HepG2 (cell line): ENCODE measurements around the gene IRF3. TPM values are rescaled to one million over a fixed set of nuclear protein-coding genes. Genes with fewer than 3 reads are reported as not detected.

ENCODE experiments used
- ATAC-seq: fragments of 200-7000 bp; cut with Tn5 transposase; 3 replicates; pipeline ENCODE4 v1.9.1; 2020; ENCODE audit warnings: mild to moderate bottlenecking, moderate library complexity
- BruUV-seq: library from RNA; stranded (reverse); fragments of 400-500 nt; replicated peaks from 2 replicates; lab custom pipeline; 2021; lab: Mats Ljungman, UMichigan
- CTCF ChIA-PET: fragments of 300-600 bp; formaldehyde crosslinking; extraction: SDS; loops from one replicate; lab custom pipeline; 2021; ENCODE audit warnings: low total read pairs, inconsistent platforms, low intra/inter-chr PET ratio; lab: Yijun Ruan, JAX
- POLR2A ChIA-PET: fragments of 350-600 bp; sonication (Branson Sonifier 250); formaldehyde crosslinking; loops from one replicate; lab custom pipeline; 2020; ENCODE audit warnings: antibody characterized with exemption, inconsistent platforms; lab: Yijun Ruan, JAX
- DNase-seq: peaks from one replicate; pipeline ENCODE4 v3.0.0-alpha.2; 2015; ENCODE audit warnings: low spot score
- FAIRE-seq: peaks from 3 replicates; lab custom pipeline; 2011; peaks lifted over from hg19 to GRCh38; lab: Jason Lieb, UNC
- H2AFZ ChIP-seq: one replicate; pipeline ENCODE4 v1.6.1; 2011; ENCODE audit warnings: low read length, inconsistent platforms
- H3K27ac ChIP-seq: fragments of 300-600 bp; 3 replicates; pipeline ENCODE4 v1.8.0; 2011; ENCODE audit warnings: mixed run types, mild to moderate bottlenecking, mixed read lengths, low read length, inconsistent platforms; ENCODE audit not compliant: insufficient read depth; ENCODE audit errors: extremely low read length
- H3K27me3 ChIP-seq, 2 experiments: fragments of 200-600 bp in 1 of 2; 2 replicates in 1 of 2; 3 replicates in 1 of 2; pipeline versions ENCODE4 v1.6.0 to v1.8.0; 2011; ENCODE audit warnings: low read length in 2 of 2, mild to moderate bottlenecking in 2 of 2, moderate library complexity in 2 of 2, inconsistent platforms in 1 of 2; ENCODE audit not compliant: insufficient read depth in 2 of 2, control insufficient read depth in 1 of 2
- H3K36me3 ChIP-seq, 2 experiments: fragments of 200-600 bp in 1 of 2; replicated peaks in 1 of 2; 2 replicates in 1 of 2; 3 replicates in 1 of 2; pipeline versions ENCODE4 v1.5.1 to v1.8.0; 2011; ENCODE audit warnings: low read length in 2 of 2, inconsistent platforms in 1 of 2; ENCODE audit not compliant: insufficient read depth in 2 of 2, control insufficient read depth in 1 of 2
- H3K4me1 ChIP-seq: 2 replicates; pipeline ENCODE4 v1.5.1; 2012; ENCODE audit warnings: low read length, inconsistent platforms; ENCODE audit not compliant: insufficient read depth
- H3K4me2 ChIP-seq: 2 replicates; pipeline ENCODE4 v1.6.0; 2011; ENCODE audit warnings: low read depth, low read length, inconsistent platforms
- H3K4me3 ChIP-seq, 3 experiments: fragments of 200-600 bp in 1 of 3; sonication (generic), shearing (Covaris generic) in 1 of 3; replicated peaks in 1 of 3; 2 replicates each; pipeline ENCODE4 v1.5.1; 2011 to 2016; ENCODE audit warnings: low read length in 3 of 3, inconsistent platforms in 2 of 3, low read depth in 2 of 3, mild to moderate bottlenecking in 2 of 3, control low read depth in 1 of 3, mixed read lengths in 1 of 3; ENCODE audit not compliant: insufficient read depth in 1 of 3
- H3K79me2 ChIP-seq: one replicate; pipeline ENCODE4 v1.6.1; 2011; ENCODE audit warnings: low read length, inconsistent platforms; ENCODE audit not compliant: insufficient read depth
- H3K9ac ChIP-seq: 2 replicates; pipeline ENCODE4 v1.6.0; 2011; ENCODE audit warnings: mild to moderate bottlenecking, low read depth, low read length, inconsistent platforms; ENCODE audit not compliant: insufficient read depth
- H3K9me3 ChIP-seq: 2 replicates; pipeline ENCODE4 v1.5.1; 2012; ENCODE audit warnings: mild to moderate bottlenecking, low read length
- H4K20me1 ChIP-seq: 2 replicates; pipeline ENCODE4 v1.6.0; 2011; ENCODE audit warnings: inconsistent platforms, mild to moderate bottlenecking, low read length, moderate library complexity; ENCODE audit not compliant: insufficient read depth
- BATF2 ChIP-seq: sonication (generic); formaldehyde crosslinking; IDR thresholded peaks from 2 replicates; pipeline ENCODE4 v1.8.0; 2022; ENCODE audit warnings: mild to moderate bottlenecking, missing genetic modification reagents, moderate library complexity
- IKZF5 ChIP-seq: IDR thresholded peaks from 2 replicates; pipeline ENCODE4 v1.6.1; 2018; ENCODE audit warnings: missing genetic modification reagents, mild to moderate bottlenecking, missing compliant biosample characterization
- JDP2 ChIP-seq: sonication (generic); formaldehyde crosslinking; IDR thresholded peaks from 2 replicates; pipeline ENCODE4 v1.8.1; 2022; ENCODE audit warnings: missing genetic modification reagents, borderline replicate concordance
- LBX2 ChIP-seq: sonication (generic); formaldehyde crosslinking; IDR thresholded peaks from 2 replicates; pipeline ENCODE4 v1.5.0; 2020; ENCODE audit warnings: missing genetic modification reagents, mild to moderate bottlenecking, borderline replicate concordance
- MTF2 ChIP-seq: sonication (generic); formaldehyde crosslinking; IDR thresholded peaks from 2 replicates; pipeline ENCODE4 v1.5.0; 2020; ENCODE audit warnings: missing genetic modification reagents, borderline replicate concordance
- NCOA1 ChIP-seq: sonication (generic); formaldehyde crosslinking; IDR thresholded peaks from 2 replicates; pipeline ENCODE4 v1.9.0; 2021; ENCODE audit warnings: missing genetic modification reagents
- NFE2 ChIP-seq: sonication (generic); formaldehyde crosslinking; IDR thresholded peaks from 2 replicates; pipeline ENCODE4 v1.4.0; 2020; ENCODE audit warnings: missing genetic modification reagents
- STAT5B ChIP-seq: sonication (generic); formaldehyde crosslinking; IDR thresholded peaks from 2 replicates; pipeline ENCODE4 v1.4.0; 2020; ENCODE audit warnings: missing genetic modification reagents
- TBX3 ChIP-seq: fragments of 450-650 bp; IDR thresholded peaks from 2 replicates; pipeline ENCODE4 v1.6.1; 2017; ENCODE audit warnings: antibody characterized with exemption, mild to moderate bottlenecking, inconsistent platforms, borderline replicate concordance
- XRCC5 ChIP-seq: fragments of 200-400 bp; formaldehyde crosslinking; optimal IDR thresholded peaks from 2 replicates; pipeline ENCODE3; 2017; ENCODE audit warnings: mild to moderate bottlenecking, low read length
- YEATS4 ChIP-seq: sonication (generic); formaldehyde crosslinking; IDR thresholded peaks from 2 replicates; pipeline ENCODE4 v1.4.0; 2020; ENCODE audit warnings: missing genetic modification reagents, borderline replicate concordance
- ZBTB3 ChIP-seq: sonication (generic); formaldehyde crosslinking; IDR thresholded peaks from 2 replicates; pipeline ENCODE4 v1.4.0; 2020; ENCODE audit warnings: low read depth, mild to moderate bottlenecking, moderate library complexity, missing genetic modification reagents, borderline replicate concordance
- ZNF160 ChIP-seq: sonication (generic); formaldehyde crosslinking; IDR thresholded peaks from 2 replicates; pipeline ENCODE4 v1.8.0; 2022; ENCODE audit warnings: mild to moderate bottlenecking, inconsistent platforms, missing genetic modification reagents
- ZNF33B ChIP-seq: sonication (generic); formaldehyde crosslinking; IDR thresholded peaks from 2 replicates; pipeline ENCODE4 v1.5.1; 2020; ENCODE audit warnings: mild to moderate bottlenecking, missing genetic modification reagents
- ZNF451 ChIP-seq: sonication (generic); formaldehyde crosslinking; IDR thresholded peaks from 2 replicates; pipeline ENCODE4 v1.5.0; 2020; ENCODE audit warnings: mild to moderate bottlenecking, missing genetic modification reagents
- ZNF670 ChIP-seq: sonication (generic); formaldehyde crosslinking; IDR thresholded peaks from 2 replicates; pipeline ENCODE4 v1.8.0; 2022; ENCODE audit warnings: mild to moderate bottlenecking, missing genetic modification reagents, borderline replicate concordance
- ZSCAN29 ChIP-seq: sonication (generic); formaldehyde crosslinking; conservative IDR thresholded peaks from 2 replicates; pipeline ENCODE4 v1.4.0; 2020; ENCODE audit warnings: mild to moderate bottlenecking, missing genetic modification reagents
- WGBS: methylation state at CpG from one replicate; pipeline ENCODE4 v1.1.6; 2017; ENCODE audit warnings: low lambda C conversion rate; 5-methylcytosine and 5-hydroxymethylcytosine counted together
- in situ Hi-C: cut with HindIII; loops from 2 replicates; pipeline ENCODE4 v1.10.0; 2017; ENCODE audit warnings: low pct_unique_long_range_greater_than_20kb; ENCODE audit not compliant: extremely low pct_ligation_motif_present
- intact Hi-C: fragments of 100-400 bp; cut with micrococcal nuclease; formaldehyde crosslinking; loops from one replicate; pipeline ENCODE4 v1.10.0; 2022; ENCODE audit not compliant: unreplicated experiment
- polyA plus RNA-seq, 8 experiments: library from polyadenylated mRNA; depleted of rRNA in 3 of 8; stranded (reverse) in 7 of 8; unstranded in 1 of 8; fragments of >200 nt; fragmentation: Illumina TruSeq in 4 of 8; extraction: Trizol in 4 of 8; gene quantifications; 2 replicates each; pipeline versions ENCODE4 v1.2.1 to v1.2.3, GENCODE V29; 2011 to 2016; ENCODE audit warnings: low read depth in 4 of 8, missing spikeins in 1 of 8, mixed read lengths in 1 of 8; ENCODE audit not compliant: insufficient read depth in 1 of 8
- total RNA-seq, 5 experiments: library from RNA; depleted of rRNA; stranded (reverse); fragments of >200 nt; fragmentation: Illumina TruSeq; extraction: Trizol; gene quantifications; 2 replicates each; pipeline ENCODE4 v1.2.3, GENCODE V29; 2016; ENCODE audit warnings: low read depth in 1 of 5
- TF ChIP-seq, protein P1 (sequence below): sonication (generic); formaldehyde crosslinking; IDR thresholded peaks from 2 replicates; pipeline ENCODE4 v1.5.0; 2020; ENCODE audit warnings: missing genetic modification reagents, mild to moderate bottlenecking, borderline replicate concordance

IRF3 gene
- total and polyA plus RNA-seq, 2 of the 13 experiments (the other 11 are each of a cell fraction or from before 2014, with no cell fraction given), result 61.9 to 65.5 TPM

- FAIRE-seq, result peak; percentile 56
- CTCF ChIA-PET, result no interaction called here
- H2AFZ ChIP-seq, result no peak overlapping the region
- peak; percentile 63; the same call in 1 of the 2 replicates for TF ChIP-seq IKZF5
- 0 out of 2 replicates have a peak, but pooled peaks have one; percentile 7 for TF ChIP-seq TBX3
- TF ChIP-seq ZSCAN29 (CRISPR knock-in tag), result peak; percentile 6; the same call in 1 of the 2 replicates
- TF ChIP-seq BATF2, result peak; percentile 57; the same call in 1 of the 2 replicates
- no peak for TF ChIP-seq NFE2 (CRISPR knock-in tag)
- TF ChIP-seq LBX2 (CRISPR knock-in tag), result peak; percentile 36; the same call in 1 of the 2 replicates
- TF ChIP-seq JDP2 (CRISPR knock-in tag), result no peak
- TF ChIP-seq, protein P1, sequence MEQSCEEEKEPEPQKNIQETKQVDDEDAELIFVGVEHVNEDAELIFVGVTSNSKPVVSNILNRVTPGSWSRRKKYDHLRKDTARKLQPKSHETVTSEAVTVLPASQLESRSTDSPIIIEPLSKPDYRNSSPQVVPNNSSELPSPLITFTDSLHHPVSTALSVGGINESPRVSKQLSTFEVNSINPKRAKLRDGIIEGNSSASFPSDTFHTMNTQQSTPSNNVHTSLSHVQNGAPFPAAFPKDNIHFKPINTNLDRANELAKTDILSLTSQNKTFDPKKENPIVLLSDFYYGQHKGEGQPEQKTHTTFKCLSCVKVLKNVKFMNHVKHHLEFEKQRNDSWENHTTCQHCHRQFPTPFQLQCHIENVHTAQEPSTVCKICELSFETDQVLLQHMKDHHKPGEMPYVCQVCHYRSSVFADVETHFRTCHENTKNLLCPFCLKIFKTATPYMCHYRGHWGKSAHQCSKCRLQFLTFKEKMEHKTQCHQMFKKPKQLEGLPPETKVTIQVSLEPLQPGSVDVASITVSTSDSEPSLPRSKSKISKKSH (CRISPR knock-in tag), result peak; percentile 64; the same call in 1 of the 2 replicates
- TF ChIP-seq MTF2 (CRISPR knock-in tag), result 0 out of 2 replicates have a peak, but pooled peaks have one; percentile 54
- no peak for TF ChIP-seq ZBTB3 (CRISPR knock-in tag)
- no peak for TF ChIP-seq ZNF160 (CRISPR knock-in tag)
- TF ChIP-seq ZNF670, result no peak
- no peak for TF ChIP-seq ZNF451 (CRISPR knock-in tag)
- no peak for TF ChIP-seq STAT5B
- TF ChIP-seq ZNF33B (CRISPR knock-in tag), result 0 out of 2 replicates have a peak, but pooled peaks have one; percentile 62
- no peak for TF ChIP-seq NCOA1
- peak; percentile 48; the same call in 1 of the 2 replicates for TF ChIP-seq YEATS4 (CRISPR knock-in tag)
- TF ChIP-seq XRCC5, result peak; percentile 71
These were observed 1.3 kb downstream of the IRF3 start for GRCh38 chr19:49664171-49665035.

More at GRCh38 chr19:49664171-49665035, 1.3 kb downstream of the IRF3 start:
- peaks cover 30% of the 10 kb centered on the region for H3K79me2 ChIP-seq
- DNase-seq (peak; percentile 80), ATAC-seq (peak; percentile 76)
- no TSS peak for BruUV-seq
- H3K27ac ChIP-seq, result peak overlapping the region; percentile 74
- in situ Hi-C loops (no loop called here), intact Hi-C loops (loop anchor here (2.0 kb wide), 1 partner anchor 24 kb away; the partner anchor contains the start of gene RRAS)
- peaks cover 5% of the 10 kb centered on the region; the same call in 1 of the 2 replicates for H4K20me1 ChIP-seq
- peak overlapping the region; percentile 63 to 96 (median 93) for H3K4me3 ChIP-seq
- peaks cover 7 to 36% of the 10 kb centered on the region in 2 experiments for H3K36me3 ChIP-seq
- peak overlapping the region; percentile 90 for H3K9ac ChIP-seq
- peak overlapping the region; percentile 98 for H3K4me2 ChIP-seq
- no peaks in the 10 kb centered on the region; a peak in 1 of 5 replicates for H3K27me3 ChIP-seq
- under 1% methylated on average over 26 of the region's 53 CpGs for WGBS
- H3K9me3 ChIP-seq, result no peaks in the 10 kb centered on the region
- H3K4me1 ChIP-seq, result peaks cover 27% of the 10 kb centered on the region
- POLR2A ChIA-PET, result interaction anchor here (0.8 to 5.7 kb wide), 9 partner anchors 8 to 152 kb away, joined by 3 to 92 read pairs (median 4); partner anchors contain the start of genes FCGRT, PRMT1, RRAS and SCAF1
